SJCRH30 (cell line): ENCODE data around the gene ST3GAL3. TPM values are rescaled to one million over a fixed set of nuclear protein-coding genes. Genes with fewer than 3 reads are reported as not detected.

ENCODE experiments used
- DNase-seq, 2 experiments: peaks; one replicate each; pipeline ENCODE4 v3.0.0-alpha.2; 2015 to 2020
- H3K27ac ChIP-seq: fragments of 250-450 bp; sonication (Bioruptor Pico); 2 replicates; pipeline ENCODE4 v1.5.1; 2020; ENCODE audit warnings: mild to moderate bottlenecking, moderate library complexity
- H3K27me3 ChIP-seq: fragments of 250-450 bp; sonication (Bioruptor Pico); 2 replicates; pipeline ENCODE4 v1.5.1; 2020; ENCODE audit warnings: mild to moderate bottlenecking, moderate library complexity
- H3K36me3 ChIP-seq: fragments of 250-450 bp; sonication (Bioruptor Pico); 2 replicates; pipeline ENCODE4 v1.5.1; 2020; ENCODE audit warnings: mild to moderate bottlenecking, moderate library complexity
- H3K4me1 ChIP-seq: fragments of 250-450 bp; sonication (Bioruptor Pico); 2 replicates; pipeline ENCODE4 v1.5.1; 2020; ENCODE audit warnings: mild to moderate bottlenecking, moderate library complexity
- H3K4me3 ChIP-seq: fragments of 250-450 bp; sonication (Bioruptor Pico); 2 replicates; pipeline ENCODE4 v1.5.1; 2020; ENCODE audit warnings: mild to moderate bottlenecking, moderate library complexity
- H3K9me3 ChIP-seq: fragments of 250-450 bp; sonication (Bioruptor Pico); replicated peaks from 2 replicates; pipeline ENCODE4 v1.5.1; 2020; ENCODE audit warnings: mild to moderate bottlenecking, moderate library complexity
- total RNA-seq: library from RNA; depleted of rRNA; stranded (reverse); fragments of >200 nt; shearing (Covaris generic); gene quantifications from 2 replicates; pipeline ENCODE4 v1.2.3, GENCODE V29; 2014

ST3GAL3 gene
- total RNA-seq, 1 experiment from 2014 or later = 10.5 TPM

DNA sequence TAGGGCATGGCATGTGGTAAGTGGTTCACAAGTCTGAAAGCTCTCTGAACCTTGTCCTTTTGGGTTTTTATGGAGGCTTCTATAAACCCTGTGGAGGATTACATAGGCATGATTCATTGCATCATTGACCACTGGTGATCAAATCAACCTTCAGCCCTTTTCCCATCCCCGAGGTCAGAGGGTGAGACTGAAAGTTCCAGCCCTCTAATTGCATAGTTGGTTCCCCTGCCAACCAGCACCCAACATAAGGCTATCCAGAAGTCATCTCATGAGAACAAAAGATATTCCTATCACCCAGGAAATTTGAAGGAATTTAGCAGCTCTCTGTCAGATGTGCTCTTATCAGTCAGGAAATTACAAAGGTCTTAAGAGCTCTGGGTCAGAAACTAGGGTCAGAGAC lies 136.8 kb downstream of the ST3GAL3 start:
- no peak for DNase-seq
- H3K27ac ChIP-seq = no peak overlapping the region
- H3K4me1 ChIP-seq = no peaks in the 10 kb centered on the region
- H3K27me3 ChIP-seq = no peaks in the 10 kb centered on the region
- no peaks in the 10 kb centered on the region for H3K9me3 ChIP-seq
- no peak overlapping the region for H3K4me3 ChIP-seq
- no peaks in the 10 kb centered on the region for H3K36me3 ChIP-seq

DNA sequence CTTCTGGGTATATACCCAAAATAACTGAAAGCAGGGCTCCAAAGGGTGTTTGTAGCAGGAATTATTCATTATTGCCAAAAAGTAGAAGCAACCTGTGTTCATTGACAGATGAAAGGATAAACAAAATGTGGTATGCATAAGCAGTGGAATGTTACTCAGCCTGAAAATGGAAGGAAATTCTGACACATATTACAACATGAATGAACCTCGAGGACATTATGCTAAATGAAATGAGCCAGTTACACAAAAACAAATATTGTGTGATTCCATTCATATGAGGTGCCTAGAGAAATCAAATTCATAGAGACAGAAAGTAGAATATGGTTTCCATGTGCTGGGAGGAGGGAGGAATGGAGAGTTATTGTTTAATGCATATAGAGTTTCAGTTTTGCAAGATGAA lies 140.0 kb downstream of the ST3GAL3 start:
- Histone ChIP-seq H3K4me1 (no peaks in the 10 kb centered on the region), H3K27ac (no peak overlapping the region), H3K4me3 (no peak overlapping the region), H3K27me3 (no peaks in the 10 kb centered on the region), H3K9me3 (no peaks in the 10 kb centered on the region), H3K36me3 (no peaks in the 10 kb centered on the region)
- DNase-seq = no peak

GRCh38 chr1:43847882-43848281 lies 140.5 kb downstream of the ST3GAL3 start:
- H3K9me3 ChIP-seq = no peaks in the 10 kb centered on the region
- H3K27ac ChIP-seq = no peak overlapping the region
- peaks cover 2% of the 10 kb centered on the region for H3K4me1 ChIP-seq
- no peak for DNase-seq
- H3K27me3 ChIP-seq = no peaks in the 10 kb centered on the region
- no peaks in the 10 kb centered on the region for H3K36me3 ChIP-seq
- H3K4me3 ChIP-seq = no peak overlapping the region

GRCh38 chr1:43849670-43850069 lies 142.3 kb downstream of the ST3GAL3 start:
- DNase-seq = no peak
- Histone ChIP-seq H3K9me3 (no peaks in the 10 kb centered on the region), H3K27me3 (no peaks in the 10 kb centered on the region), H3K27ac (no peak overlapping the region), H3K4me3 (no peak overlapping the region), H3K36me3 (no peaks in the 10 kb centered on the region), H3K4me1 (peaks cover 18% of the 10 kb centered on the region)

DNA sequence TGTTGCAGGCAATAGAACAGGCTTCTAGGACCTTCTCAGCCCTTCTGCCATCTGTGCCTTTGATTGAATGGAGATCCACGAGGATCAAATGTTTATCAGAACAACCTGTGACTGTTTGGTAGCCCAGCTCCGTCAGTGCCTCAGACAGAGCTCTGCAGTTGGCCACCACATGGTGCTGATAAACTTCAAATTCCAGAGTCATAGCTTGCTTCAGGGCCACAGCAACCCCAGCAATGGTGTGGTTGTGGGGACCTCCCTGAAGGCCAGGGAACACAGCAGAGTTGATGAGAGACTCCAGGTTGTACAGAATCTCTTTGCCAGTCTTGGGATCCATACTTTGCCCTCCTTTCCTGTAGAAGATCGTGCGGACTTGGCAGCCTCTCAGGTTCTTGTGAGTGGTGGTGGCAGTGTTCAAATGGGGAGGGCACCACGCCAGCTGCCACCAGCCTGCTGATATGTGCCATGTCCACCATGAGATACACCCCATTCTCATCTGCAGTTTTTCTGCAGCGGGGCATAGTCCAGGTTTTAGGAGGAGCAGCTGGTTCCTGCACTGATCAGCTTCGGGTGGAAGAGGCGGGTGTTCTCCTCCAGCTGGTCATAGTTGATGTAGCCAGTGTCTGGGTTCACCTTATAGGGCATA lies 143.4 kb downstream of the ST3GAL3 start:
- no peaks in the 10 kb centered on the region for H3K36me3 ChIP-seq
- DNase-seq = no peak
- H3K27ac ChIP-seq = no peak overlapping the region

DNA sequence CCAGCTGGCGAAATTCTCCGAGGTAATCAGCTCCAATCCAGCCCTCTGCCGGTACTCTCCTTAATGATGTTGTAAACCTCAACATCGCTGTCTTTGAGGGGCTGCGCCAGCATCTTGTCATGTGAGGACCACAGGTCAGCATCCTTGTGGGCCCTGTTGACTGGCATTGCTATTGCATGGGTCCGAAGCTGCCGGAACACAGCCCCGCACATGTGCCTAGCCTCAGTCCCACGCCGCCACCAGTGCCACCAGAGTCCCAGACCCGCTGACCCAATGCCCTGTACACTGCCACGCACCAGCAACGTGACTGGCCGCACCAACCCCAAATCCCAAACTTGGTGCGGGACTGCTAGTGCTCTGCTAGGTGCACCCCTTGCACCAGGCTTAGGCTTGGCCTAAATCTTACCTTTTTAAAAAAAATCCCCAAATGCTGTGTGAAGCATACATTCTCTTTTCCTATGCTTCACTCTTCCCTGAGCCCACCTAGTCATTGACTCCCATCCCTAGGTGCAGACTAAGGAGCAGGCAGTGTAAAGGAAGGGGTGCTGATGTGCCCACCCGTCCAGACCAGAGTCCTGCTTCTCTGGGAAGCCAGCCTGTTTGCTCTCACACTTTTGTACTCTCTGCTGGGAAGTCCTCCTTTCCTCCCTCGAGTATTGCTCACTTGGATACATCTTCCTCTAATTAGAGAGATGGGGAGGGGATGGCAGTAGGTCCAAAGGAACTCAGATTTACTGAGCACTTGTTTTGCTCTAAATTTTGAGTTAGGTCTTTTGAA lies 144.4 kb downstream of the ST3GAL3 start:
- H3K4me3 ChIP-seq = no peak overlapping the region
- no peak for DNase-seq
- no peaks in the 10 kb centered on the region for H3K9me3 ChIP-seq
- no peak overlapping the region for H3K27ac ChIP-seq
- no peaks in the 10 kb centered on the region for H3K36me3 ChIP-seq
- H3K27me3 ChIP-seq = no peaks in the 10 kb centered on the region
- H3K4me1 ChIP-seq = peaks cover 18% of the 10 kb centered on the region

More for the DNA sequence above, 143.4 kb downstream of the ST3GAL3 start:
- peaks cover 18% of the 10 kb centered on the region for H3K4me1 ChIP-seq
- no peaks in the 10 kb centered on the region for H3K9me3 ChIP-seq
- H3K4me3 ChIP-seq = no peak overlapping the region
- no peaks in the 10 kb centered on the region for H3K27me3 ChIP-seq

GRCh38 chr1:43853161-43853921 lies 146.0 kb downstream of the ST3GAL3 start:
- Histone ChIP-seq H3K36me3 (no peaks in the 10 kb centered on the region), H3K4me3 (no peak overlapping the region), H3K4me1 (peaks cover 24% of the 10 kb centered on the region), H3K27me3 (no peaks in the 10 kb centered on the region), H3K27ac (peak overlapping the region; percentile 14; the same call in 1 of the 2 replicates), H3K9me3 (no peaks in the 10 kb centered on the region)
- DNase-seq = peak; percentile 89 to 94

GRCh38 chr1:43854473-43854872 lies 147.1 kb downstream of the ST3GAL3 start:
- H3K4me1 ChIP-seq = peaks cover 30% of the 10 kb centered on the region
- DNase-seq = peak in 1 of 2 experiments; percentile 27
- no peaks in the 10 kb centered on the region for H3K9me3 ChIP-seq
- H3K36me3 ChIP-seq = no peaks in the 10 kb centered on the region
- H3K4me3 ChIP-seq = no peak overlapping the region
- no peaks in the 10 kb centered on the region for H3K27me3 ChIP-seq
- no peak overlapping the region for H3K27ac ChIP-seq

DNA sequence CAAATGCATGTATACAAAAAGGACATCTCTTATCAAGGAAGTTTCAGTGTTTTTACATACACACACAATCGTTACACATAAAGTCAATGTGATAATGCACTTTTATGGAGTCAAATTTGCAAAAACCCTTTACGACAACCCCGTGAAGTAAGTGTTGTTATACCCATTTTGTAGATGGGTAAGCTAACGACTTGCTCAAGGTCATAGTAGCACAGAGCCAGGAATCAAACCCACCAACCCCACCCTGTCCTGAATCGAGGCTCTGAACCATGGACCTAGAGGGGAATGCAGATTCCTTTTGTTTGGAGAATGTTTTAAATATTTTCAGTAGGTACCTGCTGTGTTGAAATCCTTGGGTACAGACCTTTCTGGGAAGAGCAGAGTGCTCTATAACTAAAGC lies 148.9 kb downstream of the ST3GAL3 start:
- no peaks in the 10 kb centered on the region for H3K9me3 ChIP-seq
- DNase-seq = no peak
- peaks cover 30% of the 10 kb centered on the region for H3K4me1 ChIP-seq
- H3K27ac ChIP-seq = no peak overlapping the region
- no peaks in the 10 kb centered on the region for H3K27me3 ChIP-seq
- H3K4me3 ChIP-seq = no peak overlapping the region
- H3K36me3 ChIP-seq = no peaks in the 10 kb centered on the region

- Histone ChIP-seq H3K27ac (no peak overlapping the region), H3K36me3 (no peaks in the 10 kb centered on the region), H3K9me3 (no peaks in the 10 kb centered on the region), H3K4me3 (no peak overlapping the region), H3K4me1 (peaks cover 30% of the 10 kb centered on the region), H3K27me3 (no peaks in the 10 kb centered on the region)
- no peak for DNase-seq
These were observed 149.8 kb downstream of the ST3GAL3 start for GRCh38 chr1:43857163-43857562.

DNA sequence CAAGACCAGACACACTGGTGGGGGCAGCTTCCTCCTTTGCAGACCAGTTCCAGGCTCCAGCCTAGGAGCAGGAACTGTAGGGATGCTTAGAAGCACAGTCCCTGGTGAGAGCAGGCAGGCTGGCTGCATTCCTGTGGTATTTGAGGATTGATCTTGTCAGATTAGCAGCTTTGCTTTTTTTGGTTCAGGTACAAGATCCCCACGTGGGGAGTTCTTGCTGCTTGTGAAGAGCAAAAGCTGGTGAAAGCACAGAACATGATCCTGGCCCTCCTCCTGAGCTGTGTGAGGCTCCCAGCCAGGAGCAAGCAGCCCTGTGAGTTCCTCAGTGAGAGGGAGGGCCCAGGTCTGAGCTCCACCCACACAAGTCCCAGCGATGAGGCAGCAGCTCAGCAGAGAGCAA lies 151.0 kb downstream of the ST3GAL3 start:
- Histone ChIP-seq H3K4me1 (peaks cover 23% of the 10 kb centered on the region), H3K9me3 (no peaks in the 10 kb centered on the region), H3K27me3 (no peaks in the 10 kb centered on the region), H3K36me3 (no peaks in the 10 kb centered on the region), H3K27ac (no peak overlapping the region), H3K4me3 (no peak overlapping the region)
- peak; percentile 88 to 90 for DNase-seq

GRCh38 chr1:43861337-43861736 lies 154.0 kb downstream of the ST3GAL3 start:
- no peaks in the 10 kb centered on the region for H3K27me3 ChIP-seq
- DNase-seq = no peak
- no peak overlapping the region for H3K27ac ChIP-seq
- no peaks in the 10 kb centered on the region for H3K36me3 ChIP-seq
- no peak overlapping the region for H3K4me3 ChIP-seq
- peaks cover 12% of the 10 kb centered on the region for H3K4me1 ChIP-seq
- no peaks in the 10 kb centered on the region for H3K9me3 ChIP-seq

DNA sequence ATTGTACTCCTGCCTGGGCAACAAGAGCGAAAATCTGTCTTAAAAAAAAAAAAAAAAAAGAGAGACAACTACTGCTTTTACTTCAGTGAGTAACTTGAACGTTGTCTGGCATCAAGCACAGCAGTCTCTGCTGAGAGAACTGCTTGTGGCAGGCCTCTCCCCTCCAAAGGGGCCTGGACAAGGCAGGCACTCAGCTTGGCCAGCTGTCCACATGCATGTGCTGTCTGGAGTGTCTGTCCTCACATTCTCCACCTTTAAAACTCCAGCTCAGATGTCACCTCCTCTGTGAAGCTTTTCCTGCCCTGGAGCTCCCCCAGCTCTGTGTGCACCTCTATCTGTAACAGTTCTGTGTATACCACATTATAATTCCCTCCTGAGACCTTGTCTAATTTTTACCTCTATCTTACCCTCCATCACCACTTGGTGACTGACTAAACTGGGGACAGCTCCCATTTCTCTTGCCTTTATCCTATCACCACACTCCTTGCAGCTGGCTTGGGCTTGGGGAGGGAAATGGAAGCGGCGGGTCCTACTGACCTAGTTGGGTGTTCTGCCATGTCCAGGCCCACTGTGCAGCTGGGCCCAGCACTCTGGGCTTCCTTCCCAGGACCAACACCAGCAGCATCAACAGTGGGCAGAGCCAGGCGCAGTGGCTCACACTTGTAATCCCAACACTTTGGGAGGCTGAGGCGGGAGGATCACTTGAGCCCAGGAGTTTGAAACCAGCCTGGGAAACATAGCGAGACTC lies 154.8 kb downstream of the ST3GAL3 start:
- Histone ChIP-seq H3K4me3 (no peak overlapping the region), H3K27ac (no peak overlapping the region), H3K36me3 (no peaks in the 10 kb centered on the region), H3K27me3 (no peaks in the 10 kb centered on the region), H3K9me3 (no peaks in the 10 kb centered on the region), H3K4me1 (peaks cover 12% of the 10 kb centered on the region)
- DNase-seq = peak; percentile 22 to 56

GRCh38 chr1:43864111-43865045 lies 157.0 kb downstream of the ST3GAL3 start:
- Histone ChIP-seq H3K4me1 (peaks cover 13% of the 10 kb centered on the region), H3K27ac (no peak overlapping the region)
- no peak for DNase-seq

More at GRCh38 chr1:43864111-43865045, 157.0 kb downstream of the ST3GAL3 start:
- Histone ChIP-seq H3K27me3 (no peaks in the 10 kb centered on the region), H3K4me3 (no peak overlapping the region), H3K36me3 (no peaks in the 10 kb centered on the region), H3K9me3 (no peaks in the 10 kb centered on the region)
